Osteoblast (primary cell): ENCODE measurements around the gene CADPS. TPM values are rescaled to one million over a fixed set of nuclear protein-coding genes. Genes with fewer than 3 reads are reported as not detected.
"Not testable (repeated sequence)": the region's sequence is repeated elsewhere in the genome, so short reads cannot be mapped to it uniquely, and the experiment has no call there.

Experiments
- DNase-seq: peaks from one replicate; pipeline ENCODE4 v3.0.0; 2011; ENCODE audit warnings: low spot score, mixed read lengths; ENCODE audit not compliant: insufficient read length; ENCODE audit errors: missing footprints
- H2AFZ ChIP-seq: 2 replicates; pipeline ENCODE4 v1.6.0; 2011; ENCODE audit warnings: mild to moderate bottlenecking, low read length
- H3K27ac ChIP-seq: 2 replicates; pipeline ENCODE4 v1.5.1; 2011; ENCODE audit warnings: mild to moderate bottlenecking, low read depth, low read length, moderate library complexity
- H3K27me3 ChIP-seq: 2 replicates; pipeline ENCODE4 v1.6.0; 2012; ENCODE audit warnings: mild to moderate bottlenecking, control low read depth, inconsistent platforms, low read length, moderate library complexity; ENCODE audit not compliant: insufficient read depth
- H3K36me3 ChIP-seq: 2 replicates; pipeline ENCODE4 v1.5.1; 2011; ENCODE audit warnings: mild to moderate bottlenecking, low read length, control low read depth, moderate library complexity; ENCODE audit not compliant: insufficient read depth
- H3K4me1 ChIP-seq: 2 replicates; pipeline ENCODE4 v1.5.1; 2011; ENCODE audit warnings: mild to moderate bottlenecking, low read length, control low read depth, moderate library complexity; ENCODE audit not compliant: insufficient read depth
- H3K4me2 ChIP-seq: 2 replicates; pipeline ENCODE4 v1.6.0; 2011; ENCODE audit warnings: mild to moderate bottlenecking, low read length; ENCODE audit not compliant: insufficient read depth
- H3K4me3 ChIP-seq: fragments of 200-600 bp; sonication (generic); 3 replicates; pipeline ENCODE4 v1.5.1; 2012; ENCODE audit warnings: mild to moderate bottlenecking, low read length, inconsistent platforms; ENCODE audit not compliant: insufficient read depth
- H3K79me2 ChIP-seq: 2 replicates; pipeline ENCODE4 v1.6.0; 2012; ENCODE audit warnings: mild to moderate bottlenecking, low read length, control low read depth, inconsistent platforms; ENCODE audit not compliant: insufficient read depth
- H3K9me3 ChIP-seq: 2 replicates; pipeline ENCODE4 v1.5.1; 2011; ENCODE audit warnings: low read depth, low read length, control low read depth
- H4K20me1 ChIP-seq: 2 replicates; pipeline ENCODE4 v1.6.0; 2012; ENCODE audit warnings: mild to moderate bottlenecking, low read length, control low read depth; ENCODE audit not compliant: insufficient read depth
- CTCF ChIP-seq: IDR thresholded peaks from 2 replicates; pipeline ENCODE4 v1.5.1; 2011; ENCODE audit warnings: mild to moderate bottlenecking, low read depth, low read length, moderate library complexity; ENCODE audit errors: extremely low read depth
- total RNA-seq: library from RNA; depleted of rRNA; stranded (reverse); fragments of >200 nt; gene quantifications from 2 replicates; pipeline ENCODE4 v1.2.3, GENCODE V29; 2012

CADPS gene
- total RNA-seq, 1 donor, result not detected

- no peaks in the 10 kb centered on the region for H3K36me3 ChIP-seq
- H3K9me3 ChIP-seq, result no peaks in the 10 kb centered on the region
- peak overlapping the region; percentile 95 for H3K27ac ChIP-seq
- no peak for TF ChIP-seq CTCF
- H3K79me2 ChIP-seq, result no peaks in the 10 kb centered on the region
- peak overlapping the region; percentile 33 for H2AFZ ChIP-seq
- no peak for DNase-seq
- peaks cover 29% of the 10 kb centered on the region for H3K4me1 ChIP-seq
- H3K27me3 ChIP-seq, result no peaks in the 10 kb centered on the region
- H4K20me1 ChIP-seq, result no peaks in the 10 kb centered on the region
- H3K4me2 ChIP-seq, result no peak overlapping the region
- H3K4me3 ChIP-seq, result no peak overlapping the region
Measured at GRCh38 chr3:62586356-62586755, 288.9 kb downstream of the CADPS start.

- no peak overlapping the region for H3K4me2 ChIP-seq
Measured at GRCh38 chr3:62585861-62586260, 289.4 kb downstream of the CADPS start.

GRCh38 chr3:62584636-62585035 lies 290.6 kb downstream of the CADPS start:
- H3K27me3 ChIP-seq, result no peaks in the 10 kb centered on the region
- no peak overlapping the region for H3K4me3 ChIP-seq
- no peak overlapping the region for H2AFZ ChIP-seq
- TF ChIP-seq CTCF, result no peak
- no peaks in the 10 kb centered on the region for H3K36me3 ChIP-seq
- no peak overlapping the region for H3K4me2 ChIP-seq
- no peaks in the 10 kb centered on the region for H4K20me1 ChIP-seq
- peaks cover 29% of the 10 kb centered on the region for H3K4me1 ChIP-seq
- no peak for DNase-seq
- H3K9me3 ChIP-seq, result peaks cover 2% of the 10 kb centered on the region
- no peak overlapping the region for H3K27ac ChIP-seq
- H3K79me2 ChIP-seq, result no peaks in the 10 kb centered on the region

More at GRCh38 chr3:62585861-62586260, 289.4 kb downstream of the CADPS start:
- Histone ChIP-seq H4K20me1 (no peaks in the 10 kb centered on the region), H2AFZ (peak overlapping the region; percentile 33), H3K36me3 (no peaks in the 10 kb centered on the region), H3K4me1 (peaks cover 29% of the 10 kb centered on the region), H3K4me3 (no peak overlapping the region), H3K27ac (peak overlapping the region; percentile 95), H3K27me3 (no peaks in the 10 kb centered on the region), H3K79me2 (no peaks in the 10 kb centered on the region), H3K9me3 (no peaks in the 10 kb centered on the region)
- no peak for DNase-seq
- TF ChIP-seq CTCF, result no peak

GRCh38 chr3:62582495-62583172 lies 292.6 kb downstream of the CADPS start:
- H4K20me1 ChIP-seq, result no peaks in the 10 kb centered on the region
- no peak for TF ChIP-seq CTCF

GRCh38 chr3:62580485-62580884 lies 294.7 kb downstream of the CADPS start:
- DNase-seq, H3K36me3 ChIP-seq, H3K4me3 ChIP-seq, H3K79me2 ChIP-seq, H3K4me1 ChIP-seq, H3K9me3 ChIP-seq, H3K27ac ChIP-seq, H3K4me2 ChIP-seq, H2AFZ ChIP-seq, H4K20me1 ChIP-seq, H3K27me3 ChIP-seq: not testable (repeated sequence)

More at GRCh38 chr3:62582495-62583172, 292.6 kb downstream of the CADPS start:
- peaks cover 6% of the 10 kb centered on the region for H3K9me3 ChIP-seq
- no peaks in the 10 kb centered on the region for H3K79me2 ChIP-seq
- no peak overlapping the region for H2AFZ ChIP-seq
- peaks cover 22% of the 10 kb centered on the region for H3K4me1 ChIP-seq
- no peak overlapping the region for H3K4me3 ChIP-seq
- no peak overlapping the region for H3K27ac ChIP-seq
- DNase-seq, result no peak
- H3K36me3 ChIP-seq, result no peaks in the 10 kb centered on the region
- no peak overlapping the region for H3K4me2 ChIP-seq
- H3K27me3 ChIP-seq, result no peaks in the 10 kb centered on the region
